GM18505 (cell line): ENCODE measurements around the gene HIPK2.

Experiments used
- ATAC-seq: cut with Tn5 transposase; IDR thresholded peaks from one replicate; pipeline ENCODE4 v1.9.1; 2021; ENCODE audit not compliant: unreplicated experiment
- POLR2A ChIP-seq: IDR thresholded peaks from 4 replicates; pipeline ENCODE4 v1.6.1; 2011; ENCODE audit warnings: borderline replicate concordance; ENCODE audit not compliant: insufficient read depth, insufficient read length; ENCODE audit errors: extremely low read depth

The HIPK2 gene

DNA sequence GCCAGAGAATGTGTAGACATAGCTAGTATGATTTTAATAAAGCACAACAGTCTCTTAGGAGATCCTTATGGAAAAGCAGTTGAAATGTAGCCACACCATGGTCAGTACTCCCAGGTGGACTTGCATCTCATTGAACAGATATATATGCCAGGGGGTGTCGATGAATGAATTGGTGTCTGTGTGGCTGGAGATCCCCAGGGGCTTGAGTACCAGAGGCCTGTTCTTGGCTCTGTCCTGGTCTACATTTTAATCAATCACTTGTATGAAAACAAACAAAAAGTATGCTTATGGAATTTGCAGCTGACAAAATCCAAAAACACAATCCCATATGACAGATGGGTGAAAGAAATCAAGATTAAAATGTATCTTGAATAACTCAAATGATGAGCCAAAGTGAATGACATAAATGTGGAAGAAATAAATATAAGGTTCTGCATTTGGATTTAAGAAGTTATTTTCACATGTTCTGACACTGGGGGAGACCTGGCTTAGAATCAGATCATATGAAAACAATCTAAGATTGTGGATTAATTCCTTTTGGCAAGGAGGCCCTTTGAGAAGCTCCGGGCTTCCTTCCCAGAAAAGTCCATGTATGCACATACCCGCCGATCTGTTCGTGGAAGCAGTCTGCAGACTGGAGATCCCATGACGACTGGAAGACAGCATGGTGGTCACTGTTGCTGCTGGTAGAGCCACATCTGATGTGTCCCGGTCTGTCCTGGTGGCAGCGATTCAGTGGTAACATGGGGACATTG lies 238.7 kb downstream of the HIPK2 start:
- no peak for TF ChIP-seq POLR2A

DNA sequence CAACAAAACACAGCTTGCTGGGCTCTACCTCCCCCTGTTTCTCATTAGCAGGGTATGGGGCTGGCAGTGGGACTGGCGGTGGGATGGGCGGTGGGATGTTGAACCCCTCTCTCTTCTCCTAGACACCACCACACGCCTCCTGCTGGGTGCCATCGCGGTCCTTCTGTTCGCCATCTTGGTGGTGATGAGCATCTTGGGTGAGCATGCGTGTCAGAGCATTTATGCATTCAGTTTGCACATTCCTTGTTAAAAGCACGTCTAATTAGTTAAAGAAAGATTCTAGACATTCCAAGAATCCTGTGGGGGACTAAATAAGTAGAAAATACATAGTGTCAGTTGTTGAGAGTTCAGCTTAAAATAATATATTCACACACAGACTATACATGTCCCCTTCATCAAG lies 241.6 kb downstream of the HIPK2 start:
- ATAC-seq: no peak
- no peak for TF ChIP-seq POLR2A

More for the DNA sequence above, 238.7 kb downstream of the HIPK2 start:
- no peak for ATAC-seq

DNA sequence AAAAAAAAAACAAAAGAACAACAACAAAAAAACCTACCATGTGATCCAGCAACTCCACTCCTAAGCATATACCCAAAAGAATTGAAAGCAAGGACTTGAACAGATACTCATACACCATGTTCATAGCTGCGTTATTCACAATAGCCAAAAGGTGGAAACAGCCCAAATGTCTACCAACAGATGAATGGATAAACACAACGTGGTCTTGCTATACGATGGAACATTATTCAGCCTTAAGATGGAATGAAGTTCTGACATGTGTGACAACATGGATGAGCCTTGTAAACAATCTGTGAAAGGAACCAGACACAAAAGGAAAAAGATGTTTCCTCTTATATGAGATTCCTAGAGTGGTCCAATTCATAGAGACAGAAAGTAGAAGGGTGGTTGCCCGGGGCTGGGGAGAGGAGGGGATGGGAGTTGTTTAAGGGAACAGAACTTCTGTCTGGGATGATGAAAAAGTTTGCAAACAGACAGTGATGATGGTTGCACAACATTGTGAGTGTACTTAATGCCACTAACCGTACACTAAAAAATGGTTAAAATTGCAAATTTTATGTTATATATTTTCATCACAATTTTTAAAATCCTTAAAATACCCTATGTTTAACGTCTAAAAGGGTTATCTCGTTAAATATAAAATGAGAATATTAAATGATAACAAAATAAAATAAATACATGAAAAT lies 242.7 kb downstream of the HIPK2 start:
- no peak for TF ChIP-seq POLR2A
- no peak for ATAC-seq

DNA sequence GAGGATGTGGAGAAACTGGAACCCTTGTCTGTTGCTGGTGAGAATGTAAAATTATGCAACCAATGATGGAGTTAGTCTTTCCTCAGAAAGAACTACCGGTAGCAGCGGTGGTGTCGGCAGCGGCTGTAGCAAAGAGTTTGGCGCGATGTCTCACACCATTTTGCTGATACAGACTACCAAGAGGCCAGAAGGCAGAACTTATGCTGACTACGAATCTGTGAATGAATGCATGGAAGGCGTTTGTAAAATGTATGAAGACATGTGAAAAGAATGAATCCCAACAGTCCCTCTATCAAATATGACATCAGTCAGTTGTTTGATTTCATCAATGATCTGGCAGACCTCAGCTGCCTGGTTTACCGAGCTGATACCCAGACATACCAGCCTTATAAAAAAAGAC lies 243.7 kb downstream of the HIPK2 start:
- TF ChIP-seq POLR2A: no peak
- no peak for ATAC-seq

DNA sequence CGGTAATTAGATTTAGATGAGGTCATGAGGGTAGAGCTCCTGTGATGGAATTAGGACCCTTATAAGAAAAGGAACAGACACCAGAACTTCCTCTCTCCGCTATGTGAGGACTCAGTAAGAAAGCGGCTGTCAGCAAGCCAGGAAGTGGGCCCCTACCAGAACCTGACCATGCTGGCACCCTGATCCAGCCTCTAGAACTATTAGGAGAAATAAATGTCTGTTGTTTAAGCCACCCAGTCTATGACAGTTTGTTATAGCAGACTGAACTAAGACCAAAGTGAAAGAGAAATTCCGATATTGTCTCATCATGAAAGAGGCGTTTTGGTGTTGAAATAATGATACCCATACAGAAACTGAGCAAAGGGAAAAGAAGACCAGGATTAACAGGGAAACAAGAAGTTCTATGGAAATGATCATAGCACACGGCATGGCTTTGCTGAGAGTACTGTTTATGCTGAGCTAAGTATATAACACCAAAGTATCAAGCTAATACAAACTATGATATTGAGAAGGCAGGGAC lies 245.1 kb downstream of the HIPK2 start:
- ATAC-seq: no peak

DNA sequence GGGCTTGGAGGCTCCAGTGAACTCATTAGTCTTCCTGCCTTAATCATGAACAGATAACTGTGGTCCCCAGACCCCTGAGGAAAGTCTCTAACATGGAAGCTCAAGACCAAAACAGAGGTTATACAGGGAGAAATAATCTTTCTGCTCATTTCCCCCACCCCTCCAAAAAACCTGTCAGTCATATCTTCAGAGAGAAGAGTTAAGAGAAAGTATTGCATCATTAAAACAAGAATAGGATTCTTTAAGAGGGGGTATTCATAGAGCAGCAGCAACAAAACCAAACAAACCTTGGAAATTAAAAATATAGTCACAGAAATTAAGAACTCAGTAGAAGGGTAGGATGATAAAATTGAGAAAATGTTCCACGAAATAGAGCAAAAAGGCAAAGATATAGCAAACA lies 246.7 kb downstream of the HIPK2 start:
- no peak for TF ChIP-seq POLR2A
- no peak for ATAC-seq

More for the DNA sequence above, 245.1 kb downstream of the HIPK2 start:
- TF ChIP-seq POLR2A: no peak

DNA sequence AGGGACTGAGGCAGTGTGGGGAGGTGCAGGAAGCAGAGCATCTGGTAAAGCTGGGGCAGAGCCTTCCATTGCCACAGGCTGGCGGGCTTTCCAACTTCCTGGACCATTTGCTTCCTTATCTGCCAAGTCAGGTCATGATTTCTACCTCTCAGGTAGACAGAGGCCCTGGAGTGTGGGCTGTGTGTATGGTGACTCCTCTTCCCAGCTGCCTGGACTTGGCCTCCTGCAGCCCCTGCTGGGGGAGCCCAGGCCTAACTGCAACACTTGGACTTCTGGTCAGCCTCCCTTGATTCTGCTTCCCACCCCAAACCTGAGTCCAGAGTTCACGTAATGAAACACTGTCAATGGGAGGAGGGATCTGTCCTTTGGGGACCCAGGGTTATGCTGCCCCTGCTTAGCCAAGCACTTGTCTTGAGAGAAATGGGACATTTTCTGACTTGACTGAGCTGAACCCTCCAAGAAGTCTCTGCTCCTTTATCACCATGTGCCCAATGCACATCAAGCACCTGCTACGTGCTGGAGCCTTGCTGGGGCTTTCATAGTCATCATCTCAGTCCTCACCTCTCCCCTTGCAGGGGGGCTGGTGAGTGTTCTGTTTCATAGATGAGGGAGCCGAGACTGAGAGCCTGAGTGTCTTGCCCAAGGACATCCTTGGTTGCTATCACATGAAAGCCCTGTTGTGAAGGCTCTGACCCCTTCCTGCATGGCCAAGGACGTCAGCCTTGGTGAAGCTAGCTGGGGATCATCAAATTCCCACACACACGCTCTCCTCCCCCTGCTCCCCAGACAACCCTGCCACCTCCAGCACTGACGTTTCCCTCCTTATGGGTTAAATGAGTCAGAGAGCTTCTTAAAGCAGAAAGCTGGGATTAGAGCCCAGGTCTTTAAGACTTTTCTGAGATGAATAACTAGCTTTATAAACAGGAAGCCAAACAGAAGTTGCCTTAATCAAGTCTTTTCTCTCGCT lies 250.9 kb downstream of the HIPK2 start:
- ATAC-seq: no peak
- TF ChIP-seq POLR2A: no peak

DNA sequence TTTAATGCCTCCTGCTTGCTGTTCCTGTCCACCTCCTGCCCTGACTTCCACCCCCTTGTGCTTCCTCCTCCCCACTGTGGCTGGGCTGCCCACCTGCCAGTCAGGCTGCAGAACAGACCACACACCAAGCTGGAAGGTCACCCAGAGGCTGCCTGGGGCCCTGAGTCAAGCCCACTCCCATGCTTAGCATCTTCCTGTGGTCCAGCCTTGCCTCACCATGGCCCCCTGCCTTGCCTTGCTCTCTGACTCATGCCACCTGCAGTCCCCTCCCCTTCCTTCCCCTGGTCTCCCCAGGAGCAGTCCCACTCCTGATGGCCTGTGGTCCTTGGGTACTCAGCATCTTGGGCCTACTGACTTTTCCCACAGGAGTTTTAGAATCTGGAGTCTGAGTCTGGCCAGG lies 252.0 kb downstream of the HIPK2 start:
- no peak for ATAC-seq
- TF ChIP-seq POLR2A: no peak

DNA sequence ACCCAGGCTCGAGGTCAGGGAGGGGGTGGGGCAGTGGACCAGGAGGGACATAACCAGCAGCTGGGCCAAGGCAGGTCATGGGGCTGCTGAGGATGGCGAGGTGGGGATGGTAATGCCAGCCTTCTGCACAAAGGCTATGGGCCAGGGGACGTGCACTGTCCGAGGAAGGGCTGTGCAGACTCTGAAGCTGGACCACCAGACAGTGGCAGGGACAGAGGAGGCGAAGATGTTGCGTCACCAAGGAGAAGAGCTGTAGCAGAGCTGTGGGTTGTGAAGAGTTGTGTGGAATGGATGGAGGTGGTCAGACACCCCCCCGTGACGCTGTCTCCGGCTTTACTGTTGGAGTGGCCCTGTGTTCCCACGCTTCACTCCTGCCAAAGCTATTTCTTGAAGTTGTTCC lies 252.6 kb downstream of the HIPK2 start:
- no peak for TF ChIP-seq POLR2A
- ATAC-seq: no peak

DNA sequence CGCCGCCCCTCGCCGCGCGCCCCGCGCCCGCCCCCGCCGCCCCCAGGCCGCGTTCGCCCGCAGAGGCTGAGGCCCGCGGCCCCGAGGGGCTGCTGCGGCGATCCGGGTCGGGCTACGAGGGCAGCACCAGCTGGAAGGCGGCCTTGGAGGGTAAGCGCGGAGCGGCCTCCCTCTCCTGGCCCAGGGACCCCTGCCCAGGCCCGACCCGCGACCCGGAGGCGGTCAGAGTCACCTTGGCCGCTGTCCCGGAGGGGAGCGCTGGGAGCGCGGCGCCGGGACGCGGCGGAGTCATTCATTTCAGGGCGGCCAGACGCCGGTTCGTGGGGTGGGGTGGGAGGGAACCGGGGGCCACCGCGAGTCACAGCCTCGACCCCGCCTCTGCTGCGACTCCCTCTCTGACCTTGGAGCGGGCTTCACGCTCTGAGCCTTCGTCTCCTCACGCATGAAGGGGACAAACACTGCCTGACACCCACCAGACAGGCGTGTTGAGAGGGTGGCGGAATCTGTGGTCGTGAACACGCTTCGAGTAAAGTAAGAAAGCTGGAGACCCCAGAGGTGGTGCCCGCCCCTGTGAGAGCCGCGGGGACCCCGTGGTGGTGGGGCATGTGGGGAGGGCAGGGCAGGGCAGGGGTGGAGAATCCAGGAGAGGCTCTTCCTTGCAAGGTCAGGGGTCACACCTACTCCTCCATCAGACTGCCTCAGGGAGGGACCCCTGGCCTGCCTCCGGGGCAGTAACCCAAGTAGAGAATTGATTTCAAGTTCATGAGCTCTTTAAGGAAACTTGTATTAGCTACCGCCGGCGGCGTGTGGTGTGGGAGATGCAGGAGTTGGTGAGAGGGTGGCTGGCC lies 253.6 kb downstream of the HIPK2 start:
- ATAC-seq: no peak
- no peak for TF ChIP-seq POLR2A

DNA sequence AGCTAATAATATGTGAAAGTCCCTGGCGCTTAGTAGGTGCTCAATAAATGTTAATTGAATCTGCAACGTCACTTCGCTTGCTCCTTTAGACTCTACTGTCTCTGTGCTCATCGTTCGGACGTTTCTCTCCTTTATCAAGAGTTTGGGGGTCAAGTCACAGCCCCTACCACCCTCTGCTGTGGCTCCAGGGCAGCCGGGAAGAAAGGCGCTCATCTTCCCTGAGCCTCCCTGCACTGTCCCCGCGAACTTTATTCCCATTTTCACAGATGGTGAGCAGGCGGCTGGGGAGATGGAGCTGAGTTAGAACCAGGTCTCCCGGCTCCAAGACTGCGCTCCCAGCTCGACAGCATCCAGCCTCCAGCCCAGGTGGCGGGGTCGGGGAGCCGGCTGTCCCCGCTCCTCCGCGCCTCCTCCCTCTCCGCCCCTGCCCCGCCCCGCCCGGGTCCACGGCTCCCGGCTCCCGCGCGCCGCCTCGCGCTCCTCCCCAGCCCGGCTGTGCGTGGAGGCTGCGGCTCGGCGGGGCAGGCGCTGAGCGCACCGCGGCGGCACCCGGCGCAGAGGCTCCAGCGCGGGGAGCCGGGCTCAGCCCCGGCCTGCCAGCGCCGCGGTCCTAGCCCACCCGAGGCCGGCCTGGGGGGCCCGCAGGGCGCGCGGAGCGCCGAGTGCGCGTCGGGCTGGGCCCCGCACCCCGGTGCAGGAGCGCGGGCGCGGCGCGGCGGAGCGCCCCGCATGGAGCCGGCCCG lies 254.4 kb downstream of the HIPK2 start, which contains the start of gene CLEC2L:
TSS of gene CLEC2L (plus strand) at position 487 of the 743 bp plus-strand sequence. CDS start at position 730, 243 bp downstream.
- TF ChIP-seq POLR2A: no peak

DNA sequence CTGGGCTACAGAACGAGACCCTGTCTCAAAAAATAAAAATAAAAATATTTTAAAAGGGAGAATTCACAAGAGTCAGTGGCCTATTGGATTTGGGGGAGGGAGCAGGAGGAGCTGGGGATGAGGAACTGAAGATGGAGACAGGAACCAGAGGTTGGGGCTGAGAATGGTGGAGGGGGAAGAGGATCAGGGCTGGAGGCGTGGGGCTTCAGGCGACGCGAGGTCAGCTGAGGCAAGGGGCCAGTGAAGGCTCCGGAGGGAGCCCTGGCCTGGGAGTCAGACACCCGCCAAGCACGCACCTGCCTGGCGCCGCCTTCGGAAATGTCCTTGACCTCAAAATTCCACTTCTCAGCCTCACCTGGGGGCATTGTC lies 255.0 kb downstream of the HIPK2 start:
- ATAC-seq: no peak
- TF ChIP-seq POLR2A: no peak

More for the DNA sequence above, 254.4 kb downstream of the HIPK2 start, which contains the start of gene CLEC2L:
- no peak for ATAC-seq

DNA sequence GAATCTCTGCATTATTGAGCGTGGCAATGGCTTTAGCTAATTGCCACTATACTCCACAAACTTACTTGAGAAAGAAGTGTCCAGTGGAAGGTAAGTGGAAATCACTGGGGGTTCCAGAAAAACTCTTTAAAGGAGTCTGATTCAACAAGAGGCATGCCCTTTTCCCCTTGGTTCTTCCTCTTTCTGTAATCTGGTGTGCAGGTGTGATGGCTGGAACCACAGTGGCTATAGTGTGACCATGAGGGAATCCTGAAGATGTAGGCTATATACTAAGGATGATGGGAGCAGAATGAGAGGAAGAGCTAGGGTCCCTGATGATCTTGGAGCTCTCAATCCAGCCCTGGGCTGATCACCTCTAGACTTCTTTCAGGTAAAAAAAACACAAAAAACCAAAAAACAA lies 256.4 kb downstream of the HIPK2 start:
- no peak for ATAC-seq
- TF ChIP-seq POLR2A: no peak
